IPS-18a (cell line): ENCODE results near the gene NCOA6.

ENCODE experiments used
- H3K27ac ChIP-seq: one replicate; pipeline ENCODE4 v1.5.1; 2013; ENCODE audit warnings: low read length
- H3K27me3 ChIP-seq: one replicate; pipeline ENCODE4 v1.6.1; 2013; ENCODE audit warnings: mild to moderate bottlenecking, low read length; ENCODE audit not compliant: control insufficient read depth, insufficient read depth
- H3K36me3 ChIP-seq: one replicate; pipeline ENCODE4 v1.6.1; 2013; ENCODE audit warnings: low read depth, low read length; ENCODE audit not compliant: control insufficient read depth
- H3K4me1 ChIP-seq: one replicate; pipeline ENCODE4 v1.6.1; 2013; ENCODE audit warnings: low read depth, low read length; ENCODE audit not compliant: control insufficient read depth
- H3K4me3 ChIP-seq: one replicate; pipeline ENCODE4 v1.5.1; 2013; ENCODE audit warnings: low read length
- H3K9ac ChIP-seq: one replicate; pipeline ENCODE4 v1.6.1; 2013; ENCODE audit warnings: mild to moderate bottlenecking, low read length, moderate library complexity
- H3K9me3 ChIP-seq: one replicate; pipeline ENCODE4 v1.6.1; 2013; ENCODE audit warnings: low read depth, low read length; ENCODE audit not compliant: control insufficient read depth

The NCOA6 gene

DNA sequence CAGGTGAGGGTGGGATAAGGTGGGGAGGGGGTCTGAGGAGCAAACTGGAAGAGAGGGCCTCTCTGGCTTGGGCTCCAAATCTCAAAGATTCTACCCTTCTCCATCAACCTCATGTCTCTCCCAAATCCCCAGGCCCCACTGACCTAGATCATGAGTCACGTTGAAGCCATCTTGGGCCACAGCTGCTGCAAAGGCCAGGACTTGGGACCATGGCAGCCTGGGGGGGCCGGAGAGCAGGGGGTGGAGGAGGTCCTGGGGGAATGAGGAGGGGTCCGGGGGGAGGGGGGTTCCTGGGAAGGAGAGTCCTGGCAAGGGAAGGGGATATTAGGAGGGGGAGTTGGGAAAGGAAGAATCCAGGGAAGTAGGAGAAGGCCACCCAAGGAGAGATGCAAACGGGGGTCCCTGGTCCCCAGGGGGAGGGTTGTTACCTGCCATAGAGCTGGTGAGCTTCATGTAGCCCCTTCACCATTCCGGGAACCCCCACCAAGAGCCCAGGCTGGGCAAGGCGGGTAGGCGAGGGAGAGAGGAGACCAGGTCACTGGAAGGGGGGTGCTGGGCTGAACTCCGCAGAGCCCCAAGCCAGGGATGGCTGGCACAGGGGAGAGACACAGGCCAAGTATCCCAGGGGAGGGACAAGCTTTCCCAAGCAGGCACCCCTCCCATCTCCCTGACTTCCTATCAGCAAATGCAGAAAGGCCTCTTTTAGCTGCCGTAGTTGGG is 34.5 kb upstream of the NCOA6 start:
- Histone ChIP-seq H3K27me3 (no peaks in the 10 kb centered on the region), H3K4me1 (peaks cover 4% of the 10 kb centered on the region), H3K27ac (no peak overlapping the region), H3K9ac (no peak overlapping the region), H3K9me3 (no peaks in the 10 kb centered on the region), H3K36me3 (peaks cover 11% of the 10 kb centered on the region), H3K4me3 (no peak overlapping the region)

DNA sequence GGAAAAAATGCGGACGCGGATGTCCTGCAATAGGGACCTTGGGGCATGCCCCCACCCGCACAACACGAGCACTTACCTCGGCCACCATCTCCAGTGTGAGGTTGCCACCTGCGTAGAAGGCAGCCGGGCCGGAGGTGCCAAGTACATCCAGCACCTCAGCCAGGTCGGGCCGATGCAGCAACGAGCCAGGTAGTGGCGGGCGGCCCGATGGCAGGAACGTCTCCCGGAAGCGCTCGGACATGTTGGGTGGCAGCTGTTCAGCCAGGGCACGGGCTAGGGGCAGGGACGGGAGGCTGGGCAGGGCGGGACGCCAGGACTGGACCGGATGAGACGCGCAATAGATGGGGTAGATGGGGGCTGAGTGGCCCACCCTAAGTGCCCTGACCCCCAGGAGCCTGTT is 33.9 kb upstream of the NCOA6 start:
- Histone ChIP-seq H3K4me1 (peaks cover 4% of the 10 kb centered on the region), H3K4me3 (no peak overlapping the region), H3K27me3 (no peaks in the 10 kb centered on the region), H3K36me3 (peaks cover 11% of the 10 kb centered on the region), H3K9me3 (no peaks in the 10 kb centered on the region), H3K9ac (no peak overlapping the region), H3K27ac (no peak overlapping the region)

GRCh38 chr20:34852298-34852697 is 26.8 kb upstream of the NCOA6 start:
- Histone ChIP-seq H3K27ac (no peak overlapping the region), H3K4me1 (no peaks in the 10 kb centered on the region), H3K9ac (no peak overlapping the region), H3K9me3 (no peaks in the 10 kb centered on the region), H3K27me3 (no peaks in the 10 kb centered on the region), H3K4me3 (no peak overlapping the region), H3K36me3 (peaks cover 36% of the 10 kb centered on the region)

DNA sequence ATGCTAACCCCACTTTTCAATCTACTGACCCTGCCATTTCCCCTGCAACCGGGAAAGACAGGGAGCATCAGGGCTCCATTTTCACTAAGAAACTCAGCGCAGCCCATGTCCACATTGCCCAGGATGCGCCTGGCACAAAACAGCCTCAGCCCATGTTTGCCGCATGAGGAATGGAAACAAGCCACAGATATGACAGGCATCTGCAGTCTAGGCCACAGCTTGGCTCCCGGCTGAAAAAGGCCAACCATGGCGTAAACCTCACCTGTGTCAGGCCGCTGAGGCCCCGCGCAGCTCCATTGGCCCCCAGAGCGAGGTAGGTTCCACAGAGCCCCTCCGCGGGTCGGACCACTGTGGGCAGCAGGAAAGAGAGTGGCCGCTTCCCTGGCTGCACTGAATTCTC is 25.5 kb upstream of the NCOA6 start:
- Histone ChIP-seq H3K27me3 (no peaks in the 10 kb centered on the region), H3K27ac (no peak overlapping the region), H3K9me3 (no peaks in the 10 kb centered on the region), H3K9ac (no peak overlapping the region), H3K36me3 (peaks cover 26% of the 10 kb centered on the region), H3K4me3 (no peak overlapping the region), H3K4me1 (no peaks in the 10 kb centered on the region)

DNA sequence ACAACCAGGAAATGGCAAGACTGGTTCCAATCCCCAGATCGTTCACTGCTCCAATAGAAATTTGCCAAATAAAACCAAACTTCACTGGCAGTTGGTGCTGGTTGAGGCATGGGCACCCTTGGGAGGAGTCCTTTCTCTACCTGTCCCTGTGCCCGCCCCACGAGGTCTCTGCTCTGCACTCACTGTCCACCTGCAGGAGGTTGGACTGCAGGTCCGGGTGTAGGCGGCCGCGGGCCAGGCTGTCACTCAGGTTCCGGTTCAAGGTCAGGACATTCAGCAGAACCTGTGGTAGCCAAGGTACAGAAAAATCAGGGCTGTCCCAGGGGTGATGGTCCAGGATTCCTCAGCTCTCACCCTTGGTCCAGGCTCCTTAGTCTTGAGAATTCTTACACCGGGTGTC is 24.3 kb upstream of the NCOA6 start:
- Histone ChIP-seq H3K4me3 (no peak overlapping the region), H3K36me3 (peaks cover 25% of the 10 kb centered on the region), H3K27ac (no peak overlapping the region), H3K9ac (no peak overlapping the region), H3K4me1 (no peaks in the 10 kb centered on the region), H3K9me3 (no peaks in the 10 kb centered on the region), H3K27me3 (no peaks in the 10 kb centered on the region)

GRCh38 chr20:34848597-34848996 is 23.1 kb upstream of the NCOA6 start:
- no peak overlapping the region for H3K27ac ChIP-seq
- H3K9ac ChIP-seq: no peak overlapping the region
- H3K9me3 ChIP-seq: no peaks in the 10 kb centered on the region
- peaks cover 25% of the 10 kb centered on the region for H3K36me3 ChIP-seq
- H3K27me3 ChIP-seq: no peaks in the 10 kb centered on the region
- H3K4me3 ChIP-seq: no peak overlapping the region
- H3K4me1 ChIP-seq: no peaks in the 10 kb centered on the region

DNA sequence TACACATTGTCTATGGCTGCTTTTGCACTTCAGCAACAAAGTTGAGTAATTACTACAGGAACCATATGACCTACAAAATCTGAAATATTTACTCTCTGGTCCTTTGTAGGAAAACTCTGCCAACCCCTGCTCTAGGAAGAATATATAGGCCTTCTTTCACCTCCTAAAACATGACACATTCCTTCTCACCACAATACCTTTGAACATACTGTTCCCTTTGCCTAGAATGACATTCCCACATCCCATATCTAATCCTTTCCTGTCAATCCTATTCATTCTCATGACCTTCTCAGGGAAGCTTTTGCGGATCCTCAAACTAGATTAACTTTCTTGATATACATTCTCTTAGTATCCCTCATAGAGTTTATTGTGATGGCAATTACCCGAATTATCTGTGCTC is 18.0 kb upstream of the NCOA6 start:
- Histone ChIP-seq H3K4me1 (no peaks in the 10 kb centered on the region), H3K9me3 (no peaks in the 10 kb centered on the region), H3K9ac (no peak overlapping the region), H3K27me3 (no peaks in the 10 kb centered on the region), H3K36me3 (peaks cover 3% of the 10 kb centered on the region), H3K27ac (no peak overlapping the region), H3K4me3 (no peak overlapping the region)

- no peak overlapping the region for H3K27ac ChIP-seq
- H3K4me1 ChIP-seq: no peaks in the 10 kb centered on the region
- H3K9me3 ChIP-seq: no peaks in the 10 kb centered on the region
These were observed 16.7 kb upstream of the NCOA6 start for GRCh38 chr20:34842143-34842542.

GRCh38 chr20:34834459-34834893 is 9.0 kb upstream of the NCOA6 start:
- H3K9me3 ChIP-seq: no peaks in the 10 kb centered on the region
- no peaks in the 10 kb centered on the region for H3K27me3 ChIP-seq
- H3K27ac ChIP-seq: no peak overlapping the region
- no peak overlapping the region for H3K4me3 ChIP-seq
- H3K9ac ChIP-seq: no peak overlapping the region
- no peaks in the 10 kb centered on the region for H3K36me3 ChIP-seq
- no peaks in the 10 kb centered on the region for H3K4me1 ChIP-seq

More at GRCh38 chr20:34842143-34842542, 16.7 kb upstream of the NCOA6 start:
- H3K36me3 ChIP-seq: no peaks in the 10 kb centered on the region
- H3K9ac ChIP-seq: no peak overlapping the region
- H3K4me3 ChIP-seq: no peak overlapping the region
- no peaks in the 10 kb centered on the region for H3K27me3 ChIP-seq

- Histone ChIP-seq H3K36me3 (no peaks in the 10 kb centered on the region), H3K27me3 (no peaks in the 10 kb centered on the region), H3K4me3 (no peak overlapping the region), H3K9me3 (no peaks in the 10 kb centered on the region), H3K27ac (no peak overlapping the region), H3K4me1 (no peaks in the 10 kb centered on the region), H3K9ac (no peak overlapping the region)
These were observed 6.5 kb upstream of the NCOA6 start for GRCh38 chr20:34831936-34832335.

- peaks cover under 1% of the 10 kb centered on the region for H3K4me1 ChIP-seq
- H3K36me3 ChIP-seq: no peaks in the 10 kb centered on the region
- no peak overlapping the region for H3K27ac ChIP-seq
- no peak overlapping the region for H3K9ac ChIP-seq
- H3K27me3 ChIP-seq: no peaks in the 10 kb centered on the region
- no peaks in the 10 kb centered on the region for H3K9me3 ChIP-seq
- no peak overlapping the region for H3K4me3 ChIP-seq
These were observed 3.7 kb upstream of the NCOA6 start for GRCh38 chr20:34829191-34829590.

GRCh38 chr20:34824806-34825529 is 483 bp downstream of the NCOA6 start:
- Histone ChIP-seq H3K27me3 (no peaks in the 10 kb centered on the region), H3K9ac (peak overlapping the region; percentile 65), H3K27ac (peak overlapping the region; percentile 15), H3K4me1 (peaks cover 5% of the 10 kb centered on the region), H3K4me3 (peak overlapping the region; percentile 86), H3K36me3 (no peaks in the 10 kb centered on the region), H3K9me3 (no peaks in the 10 kb centered on the region)
